Adrenal gland (tissue), 19 donors: ENCODE measurements around the gene MYEF2. TPM values are rescaled to one million over a fixed set of nuclear protein-coding genes. Genes with fewer than 3 reads are reported as not detected.
A peak's percentile ranks its signal among the peaks of the same experiment; 100 is the strongest.

Source experiments
- DNase-seq, 7 donors: peaks; one replicate each; pipeline ENCODE4 v3.0.0-alpha.2; 2019 to 2020
- H3K27ac ChIP-seq, 5 donors: fragments of 200-600 bp; sonication (generic) in 4 of 5; 1 replicate in 3 of 5; 2 replicates in 2 of 5; pipeline versions ENCODE4 v1.5.1 to v1.8.0; 2016 to 2020; ENCODE audit warnings: mild to moderate bottlenecking in 1 of 5
- H3K27me3 ChIP-seq: fragments of 200-600 bp; 2 replicates; pipeline ENCODE4 v1.8.0; 2021
- H3K36me3 ChIP-seq, 2 donors: fragments of 200-600 bp; replicated peaks in 1 of 2; 1 replicate in 1 of 2; 2 replicates in 1 of 2; pipeline versions ENCODE4 v1.5.1 to v1.8.0; 2018 to 2022
- H3K4me1 ChIP-seq, 2 donors: fragments of 200-600 bp; replicated peaks in 1 of 2; 1 replicate in 1 of 2; 2 replicates in 1 of 2; pipeline versions ENCODE4 v1.5.1 to v1.8.0; 2018 to 2021
- H3K4me3 ChIP-seq, 4 donors: fragments of 200-600 bp; sonication (generic) in 3 of 4; one replicate each; pipeline ENCODE4 v1.5.1; 2016 to 2018
- H3K9me3 ChIP-seq, 3 donors: fragments of 200-600 bp; sonication (generic) in 1 of 3; replicated peaks in 1 of 3; 1 replicate in 2 of 3; 2 replicates in 1 of 3; pipeline versions ENCODE4 v1.5.1 to v1.8.0; 2016 to 2021
- CTCF ChIP-seq, 6 experiments: fragments of 450-650 bp in 4 of 6; fragments of 200-600 bp in 2 of 6; sonication (generic) in 1 of 6; IDR thresholded peaks; 1 replicate in 5 of 6; 2 replicates in 1 of 6; pipeline versions ENCODE4 v1.5.1 to v1.8.0; 2016 to 2021; ENCODE audit warnings: antibody characterized with exemption in 6 of 6, mild to moderate bottlenecking in 2 of 6, moderate library complexity in 1 of 6
- POLR2A ChIP-seq, 2 donors: fragments of 450-650 bp; IDR thresholded peaks; one replicate each; pipeline ENCODE4 v1.6.1; 2017; ENCODE audit warnings: antibody characterized with exemption in 2 of 2, mild to moderate bottlenecking in 2 of 2, moderate library complexity in 1 of 2
- WGBS, 4 donors: extraction: QIAGEN DNeasy Blood & Tissue Kit in 2 of 4; methylation state at CpG; one replicate each; pipeline versions ENCODE4 v1.1.5 to v1.1.7; 2013 to 2017; 5-methylcytosine and 5-hydroxymethylcytosine counted together
- intact Hi-C, 2 donors: fragments of 100-400 bp; cut with DNase I; formaldehyde crosslinking; loops; one replicate each; pipeline versions ENCODE4 v1.14.1 to v1.15.0; 2022 to 2023
- long read RNA-seq, 10 donors: library from polyadenylated mRNA in 3 of 10; unstranded in 2 of 10; stranded (forward) in 1 of 10; transcript quantifications; one replicate each; pipeline ENCODE4 v2.0.0 and lab custom pipeline, GENCODE V29; 2021 to 2026
- polyA plus RNA-seq, 3 donors: library from polyadenylated mRNA; stranded (reverse); fragments of 200-250 nt in 2 of 3; fragments of 350-450 nt in 1 of 3; fragmentation: Illumina TruSeq in 1 of 3; extraction: RNeasy Lipid Tissue Mini Kit (QIAGEN cat#74804) in 1 of 3; gene quantifications; one replicate each; pipeline ENCODE4 v1.2.3, GENCODE V29; 2013 to 2014
- total RNA-seq, 9 donors: library from RNA; depleted of rRNA in 4 of 9; stranded (reverse); fragments of >200 nt in 4 of 9; fragments of 120-200 nt in 1 of 9; fragmentation: NEBNext Ultra II Directional in 1 of 9; extraction: Animal tissue kit (Norgen Biotek cat#: 25700) in 1 of 9; gene quantifications; one replicate each; pipeline versions ENCODE4 v1.1.0 to v1.2.4, GENCODE V29; 2013 to 2023
- donor health status: healthy with polysubstance abuse.
- donor health status: Bipolar disorder and iron deficiency.
- donor health status: DM: yes; HTN: yes; CAD: no.
- donor health status: DM: no; HTN: no; CAD: no.
- donor health status: DM: no; HTN: no; CAD: no.
- donor health status: DM: yes; HTN: yes; CAD: no.

The MYEF2 gene, protein sequence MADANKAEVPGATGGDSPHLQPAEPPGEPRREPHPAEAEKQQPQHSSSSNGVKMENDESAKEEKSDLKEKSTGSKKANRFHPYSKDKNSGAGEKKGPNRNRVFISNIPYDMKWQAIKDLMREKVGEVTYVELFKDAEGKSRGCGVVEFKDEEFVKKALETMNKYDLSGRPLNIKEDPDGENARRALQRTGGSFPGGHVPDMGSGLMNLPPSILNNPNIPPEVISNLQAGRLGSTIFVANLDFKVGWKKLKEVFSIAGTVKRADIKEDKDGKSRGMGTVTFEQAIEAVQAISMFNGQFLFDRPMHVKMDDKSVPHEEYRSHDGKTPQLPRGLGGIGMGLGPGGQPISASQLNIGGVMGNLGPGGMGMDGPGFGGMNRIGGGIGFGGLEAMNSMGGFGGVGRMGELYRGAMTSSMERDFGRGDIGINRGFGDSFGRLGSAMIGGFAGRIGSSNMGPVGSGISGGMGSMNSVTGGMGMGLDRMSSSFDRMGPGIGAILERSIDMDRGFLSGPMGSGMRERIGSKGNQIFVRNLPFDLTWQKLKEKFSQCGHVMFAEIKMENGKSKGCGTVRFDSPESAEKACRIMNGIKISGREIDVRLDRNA
- total RNA-seq = 10 to 100 TPM in 7 of 9 donors, 1 to 10 TPM in 2; 5.9 to 53.5 (median 29.4) TPM
- polyA plus RNA-seq = 10 to 100 TPM; 38.9 to 57.0 (median 51.3) TPM
- long read RNA-seq, donor 1 = 0 reads
- long read RNA-seq, donor 2, partial matches to known transcripts = 0 of 3 reads
- long read RNA-seq, donor 2, other reads (novel, unspliced or antisense) = 0 of 3 reads
- long read RNA-seq, donor 3, full-length matches to known transcripts = 2 of 2 reads
- long read RNA-seq, donor 3, partial matches to known transcripts = 0 of 2 reads
- long read RNA-seq, donor 3, other reads (novel, unspliced or antisense) = 0 of 2 reads
- long read RNA-seq, donor 4, partial matches to known transcripts = 2 of 5 reads
- long read RNA-seq, donor 4, other reads (novel, unspliced or antisense) = 3 of 5 reads
- long read RNA-seq, donor 5, partial matches to known transcripts = 1 of 14 reads
- long read RNA-seq, donor 5, other reads (novel, unspliced or antisense) = 13 of 14 reads
- long read RNA-seq, donor 6, partial matches to known transcripts = 0 of 2 reads
- long read RNA-seq, donor 6, other reads (novel, unspliced or antisense) = 2 of 2 reads
- long read RNA-seq, donor 7, full-length matches to known transcripts = 3 of 3 reads
- long read RNA-seq, donor 7, partial matches to known transcripts = 0 of 3 reads
- long read RNA-seq, donor 7, other reads (novel, unspliced or antisense) = 0 of 3 reads
- long read RNA-seq, donor 8, full-length matches to known transcripts = 2 of 2 reads
- long read RNA-seq, donor 8, partial matches to known transcripts = 0 of 2 reads
- long read RNA-seq, donor 8, other reads (novel, unspliced or antisense) = 0 of 2 reads
- long read RNA-seq, donor 9, full-length matches to known transcripts = 1 of 1 reads
- long read RNA-seq, donor 9, partial matches to known transcripts = 0 of 1 reads
- long read RNA-seq, donor 9, other reads (novel, unspliced or antisense) = 0 of 1 reads
- long read RNA-seq, donor 10, full-length matches to known transcripts = 1 of 1 reads
- long read RNA-seq, donor 10, partial matches to known transcripts = 0 of 1 reads
- long read RNA-seq, donor 10, other reads (novel, unspliced or antisense) = 0 of 1 reads

- peak; percentile 79 to 91 (median 83) for DNase-seq
- Histone ChIP-seq H3K4me1 (peaks cover 7 to 14% of the 10 kb centered on the region in 2 donors), H3K27me3 (no peaks in the 10 kb centered on the region), H3K4me3 (peak within 1 kb of the TSS; percentile 21 to 60 (median 34)), H3K27ac (peak within 1 kb of the TSS; percentile 17 to 91 (median 85)), H3K36me3 (no peaks in the 10 kb centered on the region), H3K9me3 (no peaks in the 10 kb centered on the region)
- TF ChIP-seq CTCF (IDR thresholded peaks at IDR 0.05) = peak in 2 of 6 experiments; percentile 20 to 37
- TF ChIP-seq POLR2A (IDR thresholded peaks at IDR 0.05) = peak; percentile 49 to 75
- 0 to 3% (median 2%) methylated on average over 8 to 71 of the region's 71 CpGs for WGBS, 4 donors
- intact Hi-C loops = no loop called here
Measured at GRCh38 chr15:48177766-48178647, at the start of gene MYEF2. MYEF2 (minus strand) TSS chr15:48178295; CDS start chr15:48178237, 58 bp downstream.

DNA sequence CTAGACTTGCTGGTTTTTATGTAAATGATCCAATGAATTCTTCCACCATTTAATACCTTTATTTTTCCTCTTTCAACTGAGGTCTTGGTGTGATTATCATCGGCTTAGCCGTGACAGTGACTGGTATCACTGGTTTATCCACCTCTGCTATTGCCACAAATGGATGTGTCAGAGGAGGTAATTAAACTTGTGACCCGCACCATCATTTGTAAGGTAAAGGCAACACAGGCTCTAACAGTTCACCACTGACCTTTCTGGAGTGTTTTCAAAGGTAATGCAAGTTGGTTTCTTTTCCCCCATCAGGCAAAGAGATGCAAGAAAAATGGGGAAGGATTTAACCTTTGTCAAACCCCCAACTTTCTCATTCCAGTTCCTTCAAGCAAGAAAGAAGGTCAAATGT is 47.7 kb upstream of the MYEF2 start:
- WGBS, 4 donors = 70 to 79% (median 75%) methylated on average over 3 of the region's 3 CpGs
- H3K36me3 ChIP-seq = no peaks in the 10 kb centered on the region
- TF ChIP-seq CTCF (IDR thresholded peaks at IDR 0.05) (no peak), POLR2A (IDR thresholded peaks at IDR 0.05) (no peak)
- H3K4me1 ChIP-seq = no peaks in the 10 kb centered on the region
- DNase-seq = no peak
- intact Hi-C loops = no loop called here
- no peak overlapping the region for H3K4me3 ChIP-seq
- H3K9me3 ChIP-seq = no peaks in the 10 kb centered on the region
- H3K27ac ChIP-seq = no peak overlapping the region
- no peaks in the 10 kb centered on the region for H3K27me3 ChIP-seq

DNA sequence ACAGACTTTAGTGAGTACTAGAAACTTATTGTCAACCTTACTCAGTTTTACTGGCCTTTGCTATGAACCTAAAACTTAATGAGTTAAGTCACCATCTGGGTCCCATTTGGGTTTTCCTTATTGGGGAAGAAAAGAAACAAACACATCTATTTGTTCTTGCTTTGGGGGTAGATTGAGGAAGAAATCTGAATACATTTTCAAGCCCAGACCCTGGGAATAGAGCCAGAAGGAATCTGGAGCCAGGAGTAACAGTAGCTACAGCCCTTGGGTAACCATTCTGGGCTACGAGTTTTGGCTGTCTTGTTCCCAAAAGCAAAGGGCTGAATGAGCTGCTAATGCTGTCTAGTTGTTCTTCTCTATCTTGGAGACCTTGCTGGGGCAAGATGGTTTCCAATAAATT is 44.5 kb upstream of the MYEF2 start:
- H3K4me3 ChIP-seq = no peak overlapping the region
- DNase-seq = no peak
- no peak for TF ChIP-seq POLR2A (IDR thresholded peaks at IDR 0.05)
- TF ChIP-seq CTCF (IDR thresholded peaks at IDR 0.05) = no peak
- intact Hi-C loops = no loop called here
- no peaks in the 10 kb centered on the region for H3K9me3 ChIP-seq
- H3K36me3 ChIP-seq = no peaks in the 10 kb centered on the region
- H3K27ac ChIP-seq = no peak overlapping the region
- no peaks in the 10 kb centered on the region for H3K27me3 ChIP-seq
- WGBS, 4 donors = 61 to 64% (median 63%) methylated on average over 1 of the region's 1 CpG
- H3K4me1 ChIP-seq = no peaks in the 10 kb centered on the region
